NT2/D1 (cell line): Measurements from ENCODE around the gene TIMM17B.

Source experiments
- DNase-seq: peaks from one replicate; pipeline ENCODE4 v3.0.0-alpha.2; 2011; ENCODE audit warnings: low read depth, low spot score
- H3K27me3 ChIP-seq: 2 replicates; pipeline ENCODE4 v1.6.0; 2011; ENCODE audit warnings: mild to moderate bottlenecking; ENCODE audit not compliant: insufficient read length, insufficient read depth
- H3K36me3 ChIP-seq: 2 replicates; pipeline ENCODE4 v1.6.1; 2011; ENCODE audit warnings: mild to moderate bottlenecking, low read length, mixed read lengths; ENCODE audit not compliant: insufficient read depth, insufficient read length
- H3K4me1 ChIP-seq: 2 replicates; pipeline ENCODE4 v1.5.1; 2011; ENCODE audit not compliant: insufficient read depth, insufficient read length
- H3K4me3 ChIP-seq: 2 replicates; pipeline ENCODE4 v1.5.1; 2011; ENCODE audit warnings: low read depth; ENCODE audit not compliant: insufficient read length
- H3K9ac ChIP-seq: 2 replicates; pipeline ENCODE4 v1.6.0; 2011; ENCODE audit warnings: low read depth; ENCODE audit not compliant: insufficient read length
- H3K9me3 ChIP-seq: 2 replicates; pipeline ENCODE4 v1.5.1; 2011; ENCODE audit warnings: mild to moderate bottlenecking, low read length; ENCODE audit not compliant: insufficient read depth
- SUZ12 ChIP-seq: IDR thresholded peaks from 2 replicates; pipeline ENCODE4 v1.6.1; 2011; ENCODE audit not compliant: insufficient read length, insufficient read depth; ENCODE audit errors: extremely low read depth
- YY1 ChIP-seq: IDR thresholded peaks from 2 replicates; pipeline ENCODE4 v1.6.1; 2011; ENCODE audit not compliant: insufficient read length, insufficient read depth
- ZNF274 ChIP-seq: IDR thresholded peaks from 2 replicates; pipeline ENCODE4 v1.6.1; 2011; ENCODE audit warnings: mild to moderate bottlenecking, low read depth, low read length

Gene TIMM17B

DNA sequence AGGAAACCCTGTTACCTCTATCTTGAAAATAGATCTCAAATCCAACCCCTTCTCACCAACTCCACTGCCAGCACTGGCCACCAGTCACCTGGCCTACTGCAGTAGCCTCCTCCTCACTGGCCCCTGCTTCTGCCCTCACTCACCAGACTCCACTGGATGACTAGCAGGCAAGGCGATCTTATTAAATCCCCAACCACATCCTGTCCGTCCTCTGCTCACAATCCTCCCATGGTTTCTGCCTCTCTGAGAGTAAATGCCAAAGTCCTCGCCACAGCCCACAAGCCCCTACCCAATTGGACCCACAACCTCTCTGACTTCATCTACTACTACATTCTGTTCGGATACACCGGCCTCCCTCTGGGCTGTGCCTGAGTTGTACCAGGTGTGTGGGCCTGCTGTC, 26.7 kb upstream of the TIMM17B start:
- no peak overlapping the region for H3K9ac ChIP-seq
- no peaks in the 10 kb centered on the region for H3K9me3 ChIP-seq
- H3K27me3 ChIP-seq: no peaks in the 10 kb centered on the region
- H3K36me3 ChIP-seq: peaks cover 46% of the 10 kb centered on the region
- DNase-seq: no peak
- no peak for TF ChIP-seq YY1
- TF ChIP-seq SUZ12: no peak
- no peak for TF ChIP-seq ZNF274
- peaks cover 5% of the 10 kb centered on the region for H3K4me1 ChIP-seq
- no peak overlapping the region for H3K4me3 ChIP-seq

DNA sequence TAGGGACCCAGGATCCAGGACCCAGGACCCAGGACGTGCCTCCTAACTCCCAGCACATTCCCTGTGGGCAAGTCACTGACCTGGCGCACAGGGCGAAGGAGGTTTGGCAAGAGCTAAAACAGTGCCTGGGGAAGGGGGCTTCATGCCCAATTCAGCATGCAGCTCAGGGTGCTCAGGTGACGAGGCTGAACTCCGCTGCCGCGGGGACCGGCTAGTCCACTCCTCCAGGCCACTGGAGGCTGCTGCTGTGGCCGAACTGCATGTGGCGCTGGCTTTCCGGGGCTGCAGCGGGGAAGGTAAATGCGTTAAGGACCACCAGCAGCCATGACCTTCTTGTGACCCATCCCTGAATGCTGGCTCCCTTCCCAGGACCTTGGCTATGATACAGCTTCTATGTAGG, 26.2 kb upstream of the TIMM17B start:
- no peak for DNase-seq
- Histone ChIP-seq H3K4me1 (peaks cover 5% of the 10 kb centered on the region), H3K27me3 (no peaks in the 10 kb centered on the region), H3K9ac (no peak overlapping the region), H3K36me3 (peaks cover 46% of the 10 kb centered on the region), H3K9me3 (no peaks in the 10 kb centered on the region), H3K4me3 (no peak overlapping the region)
- no peak for TF ChIP-seq YY1
- no peak for TF ChIP-seq SUZ12
- no peak for TF ChIP-seq ZNF274

DNA sequence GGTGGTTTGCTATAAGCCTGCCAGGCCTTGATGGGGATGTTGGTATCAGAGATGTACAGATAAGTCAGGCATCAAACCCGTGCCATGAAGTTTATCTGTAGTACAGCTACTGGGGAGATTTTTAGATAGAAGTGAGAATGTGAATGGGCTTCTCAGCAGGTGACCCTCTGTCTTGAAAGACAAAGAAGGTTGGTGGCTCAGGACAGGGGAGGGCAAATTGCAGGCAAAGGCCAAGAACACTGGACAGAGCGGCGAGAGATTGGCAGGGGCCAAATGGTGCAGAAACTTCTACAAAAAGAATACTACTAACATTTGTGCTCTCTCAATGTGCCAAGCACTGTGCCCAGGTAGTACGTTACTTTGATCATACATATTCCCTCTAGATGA, 23.1 kb upstream of the TIMM17B start:
- H3K4me3 ChIP-seq: no peak overlapping the region
- DNase-seq: no peak
- peaks cover 5% of the 10 kb centered on the region for H3K4me1 ChIP-seq
- peaks cover 43% of the 10 kb centered on the region for H3K36me3 ChIP-seq
- no peaks in the 10 kb centered on the region for H3K9me3 ChIP-seq
- TF ChIP-seq YY1: no peak
- no peak for TF ChIP-seq SUZ12
- no peak for TF ChIP-seq ZNF274
- no peak overlapping the region for H3K9ac ChIP-seq
- no peaks in the 10 kb centered on the region for H3K27me3 ChIP-seq

DNA sequence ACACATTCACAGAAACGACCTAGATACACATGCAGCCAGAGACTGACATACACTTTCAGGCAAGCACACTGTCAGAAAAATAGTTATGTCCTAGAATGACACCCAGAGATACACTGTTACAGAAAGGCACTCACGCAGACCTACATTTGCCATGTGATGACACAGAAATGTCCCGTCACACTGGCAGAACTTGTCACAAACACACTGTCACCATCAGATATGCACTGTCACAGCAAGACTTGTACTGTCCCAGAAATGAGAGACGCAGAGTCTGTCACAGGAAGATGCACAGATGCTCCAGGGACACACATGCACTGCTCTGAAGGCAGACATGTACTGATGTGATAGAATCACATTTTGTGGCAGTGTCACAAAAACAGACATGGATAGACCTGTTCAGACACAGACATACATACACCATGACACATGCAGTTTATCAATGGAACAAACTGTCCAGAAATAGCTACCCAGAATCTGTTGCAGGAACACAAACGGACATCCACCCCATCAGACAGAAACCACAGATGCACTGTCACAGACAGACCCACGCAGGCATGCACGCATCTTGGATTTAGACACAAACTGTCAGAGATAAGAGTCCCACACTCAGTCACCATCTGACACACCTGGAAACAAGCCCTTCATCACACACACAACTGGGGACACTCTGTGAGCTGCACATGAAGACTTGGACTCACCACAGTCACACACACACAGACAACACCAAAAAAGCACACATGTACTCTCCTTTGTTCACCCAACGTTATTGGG, 22.6 kb upstream of the TIMM17B start:
- no peaks in the 10 kb centered on the region for H3K9me3 ChIP-seq
- no peaks in the 10 kb centered on the region for H3K27me3 ChIP-seq
- peaks cover 5% of the 10 kb centered on the region for H3K4me1 ChIP-seq
- no peak for DNase-seq
- H3K9ac ChIP-seq: peak overlapping the region; percentile 86
- peaks cover 43% of the 10 kb centered on the region for H3K36me3 ChIP-seq
- TF ChIP-seq YY1 (no peak), ZNF274 (no peak), SUZ12 (no peak)
- peak overlapping the region; percentile 96 for H3K4me3 ChIP-seq

DNA sequence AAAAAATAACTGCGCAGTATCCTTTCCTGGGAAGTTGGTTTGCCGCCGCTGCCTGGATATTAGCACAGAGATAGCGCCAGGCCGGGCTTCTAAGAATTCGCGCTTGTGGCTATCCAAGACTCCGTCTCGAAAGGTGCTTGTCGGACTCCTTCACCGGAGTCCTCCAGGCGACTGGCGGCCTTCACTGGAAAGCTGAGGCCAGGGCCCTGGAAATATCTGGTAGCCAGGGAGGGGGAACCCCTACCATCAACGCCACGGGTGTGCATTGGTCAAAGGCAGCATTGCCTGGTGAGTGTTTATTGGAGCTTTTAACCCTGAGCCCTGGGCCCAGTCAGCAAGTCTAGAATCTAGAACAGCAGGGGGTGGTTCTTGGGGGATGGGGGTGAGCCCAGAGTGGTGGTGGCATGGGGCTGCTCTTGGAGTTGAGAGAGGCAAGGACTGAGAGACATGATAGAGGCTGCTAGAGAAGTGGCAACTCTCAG, 21.8 kb upstream of the TIMM17B start:
- Histone ChIP-seq H3K4me3 (peak overlapping the region; percentile 96), H3K9ac (peak overlapping the region; percentile 86)
- DNase-seq: no peak

DNA sequence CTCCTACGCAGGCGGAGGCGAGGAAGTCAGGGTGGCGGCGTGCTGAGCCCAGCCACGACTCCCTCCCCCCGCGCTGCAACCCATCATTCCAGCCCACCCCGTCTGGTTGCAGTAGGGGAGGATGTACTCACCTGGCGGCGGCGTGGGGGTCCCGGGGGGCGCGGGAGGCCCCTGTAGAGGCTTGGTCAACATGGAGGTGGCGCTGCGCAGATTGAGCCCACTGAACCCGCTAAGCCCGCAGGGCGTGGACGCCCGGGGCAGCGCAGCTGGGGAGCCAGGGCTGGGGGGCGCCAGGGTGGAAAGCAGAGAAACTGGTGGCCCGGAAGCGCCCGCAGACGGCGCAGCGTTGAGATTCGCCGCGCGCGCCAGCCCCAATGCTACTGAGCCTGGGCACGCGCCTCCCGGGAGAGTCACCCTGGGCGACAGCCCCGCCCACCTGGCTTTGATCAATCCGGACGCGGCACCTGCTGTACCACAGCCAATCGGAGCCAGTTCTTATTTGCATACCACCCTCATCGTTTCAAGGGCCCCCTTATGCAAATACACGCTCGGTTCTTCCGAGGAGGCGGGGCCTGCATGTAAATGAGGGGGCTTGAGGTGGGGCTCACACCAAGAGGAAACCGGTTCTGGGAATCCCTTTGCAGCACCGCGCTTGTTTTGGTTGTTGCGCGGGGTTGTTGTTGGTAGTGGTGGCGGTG, 21.2 kb upstream of the TIMM17B start, which contains the start of gene PIM2:
TSS of gene PIM2 (minus strand) at position 382 of the 698 bp plus-strand sequence. CDS start at position 192, 190 bp downstream.
- no peak for TF ChIP-seq YY1
- no peak for TF ChIP-seq ZNF274
- TF ChIP-seq SUZ12: no peak
- H3K36me3 ChIP-seq: peaks cover 46% of the 10 kb centered on the region
- peak; percentile 94 for DNase-seq

More for the DNA sequence above, 21.8 kb upstream of the TIMM17B start:
- no peak for TF ChIP-seq ZNF274
- no peak for TF ChIP-seq YY1
- no peak for TF ChIP-seq SUZ12
- Histone ChIP-seq H3K27me3 (no peaks in the 10 kb centered on the region), H3K4me1 (peaks cover 5% of the 10 kb centered on the region), H3K9me3 (no peaks in the 10 kb centered on the region), H3K36me3 (peaks cover 46% of the 10 kb centered on the region)

DNA sequence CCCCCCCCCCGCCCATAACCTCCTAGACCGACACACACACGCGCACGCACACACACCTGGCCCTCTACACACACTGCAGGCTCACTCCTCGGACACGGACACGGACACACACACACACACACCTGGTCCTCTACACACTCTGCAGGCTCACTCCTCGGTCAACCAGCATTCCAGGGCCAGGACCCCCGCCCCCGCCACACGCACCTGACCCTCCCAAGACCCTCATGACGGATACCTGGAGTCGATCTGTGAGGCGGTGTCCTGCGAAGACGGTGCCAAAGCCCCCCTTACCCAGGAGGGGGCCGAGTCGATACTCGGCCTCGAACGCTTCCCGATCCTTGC, 20.7 kb upstream of the TIMM17B start:
- Histone ChIP-seq H3K9ac (peak overlapping the region; percentile 96), H3K27me3 (no peaks in the 10 kb centered on the region), H3K36me3 (peaks cover 46% of the 10 kb centered on the region), H3K4me1 (peaks cover 5% of the 10 kb centered on the region), H3K4me3 (peak overlapping the region; percentile 96), H3K9me3 (no peaks in the 10 kb centered on the region)
- no peak for DNase-seq
- no peak for TF ChIP-seq SUZ12
- no peak for TF ChIP-seq YY1
- no peak for TF ChIP-seq ZNF274

More for the DNA sequence above, 21.2 kb upstream of the TIMM17B start, which contains the start of gene PIM2:
- Histone ChIP-seq H3K4me1 (peaks cover 5% of the 10 kb centered on the region), H3K9ac (peak within 1 kb of the TSS; percentile 96), H3K4me3 (peak within 1 kb of the TSS; percentile 96), H3K27me3 (no peaks in the 10 kb centered on the region), H3K9me3 (no peaks in the 10 kb centered on the region)
